PFSK-1 (cell line): ENCODE data around the gene L3MBTL1.

Experiments
- POLR2AphosphoS5 ChIP-seq: IDR thresholded peaks from 2 replicates; pipeline ENCODE4 v1.6.1; 2012; ENCODE audit warnings: low read depth, mild to moderate bottlenecking, control low read depth, low read length, moderate library complexity
- REST ChIP-seq, 2 experiments: IDR thresholded peaks; 2 replicates each; pipeline versions ENCODE4 v1.6.1 to v1.8.0; 2011 to 2012; ENCODE audit warnings: low read depth in 2 of 2, low read length in 2 of 2, control low read depth in 1 of 2, inconsistent platforms in 1 of 2, mild to moderate bottlenecking in 1 of 2, moderate library complexity in 1 of 2; ENCODE audit not compliant: insufficient read depth in 1 of 2
- SIN3A ChIP-seq: IDR thresholded peaks from 2 replicates; pipeline ENCODE4 v1.6.1; 2012; ENCODE audit warnings: mild to moderate bottlenecking, low read length, moderate library complexity, borderline replicate concordance; ENCODE audit not compliant: insufficient read depth
- TAF1 ChIP-seq: IDR thresholded peaks from 2 replicates; pipeline ENCODE4 v1.6.1; 2012; ENCODE audit warnings: low read length, control low read depth, borderline replicate concordance; ENCODE audit not compliant: insufficient read depth

- no peak for TF ChIP-seq REST (IDR thresholded peaks at IDR 0.05; ENCODE audit: insufficient read depth in 1 of 2, low read depth in 2 of 2, low read length in 2 of 2)
- TF ChIP-seq POLR2AphosphoS5 = no peak
- no peak for TF ChIP-seq SIN3A
- no peak for TF ChIP-seq TAF1
These were observed 8.1 kb downstream of the L3MBTL1 start for GRCh38 chr20:43515628-43516027.
